NCI-H526 (cell line): ENCODE data around the gene CRABP2.

Experiments used
- DNase-seq, 2 experiments: peaks; one replicate each; lab custom pipeline; 2025; lab: John Stamatoyannopoulos, UW

CRABP2 gene

DNA sequence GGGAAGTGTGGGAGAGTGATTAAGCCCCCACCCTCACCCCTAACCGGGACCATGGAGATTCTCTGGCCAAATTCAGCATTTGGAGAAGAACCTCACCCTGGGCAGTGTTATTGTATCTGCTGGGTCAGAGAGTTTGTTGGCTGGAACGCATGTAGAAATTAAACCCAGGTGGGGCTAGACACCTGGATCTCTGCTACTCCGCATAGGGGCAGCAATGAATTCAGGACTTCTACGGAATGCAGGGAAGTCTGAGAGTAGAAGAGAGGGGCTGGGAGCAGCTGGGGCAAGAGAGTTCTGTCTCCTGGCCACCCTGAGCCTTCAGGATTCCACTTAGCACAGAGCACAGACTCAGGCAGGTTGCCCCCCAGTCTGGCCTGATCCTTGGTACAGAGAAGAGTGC, 3.6 kb upstream of the CRABP2 start:
- no peak for DNase-seq

DNA sequence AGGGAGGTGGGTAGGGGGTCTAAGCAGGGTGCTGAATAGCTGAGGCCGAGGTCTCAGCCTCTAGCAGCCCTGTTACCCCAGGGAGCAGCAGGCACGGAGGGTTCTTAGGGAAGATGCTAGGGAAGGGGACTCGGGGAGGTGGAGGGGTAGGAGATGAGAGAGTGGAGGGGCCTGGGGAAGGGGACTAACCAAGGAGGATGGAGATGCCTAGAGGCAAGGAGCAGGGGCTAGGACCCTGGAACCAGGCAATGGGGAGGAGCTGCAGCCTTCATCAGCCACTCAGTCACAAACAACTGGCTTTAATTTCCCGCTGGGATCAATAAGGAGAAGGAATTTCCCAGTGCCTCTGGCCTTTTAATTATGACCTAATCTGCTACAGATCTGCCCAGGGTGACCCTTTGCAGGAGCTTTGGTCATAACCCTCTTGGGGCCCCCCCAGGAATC, 2.9 kb upstream of the CRABP2 start:
- DNase-seq: no peak

DNA sequence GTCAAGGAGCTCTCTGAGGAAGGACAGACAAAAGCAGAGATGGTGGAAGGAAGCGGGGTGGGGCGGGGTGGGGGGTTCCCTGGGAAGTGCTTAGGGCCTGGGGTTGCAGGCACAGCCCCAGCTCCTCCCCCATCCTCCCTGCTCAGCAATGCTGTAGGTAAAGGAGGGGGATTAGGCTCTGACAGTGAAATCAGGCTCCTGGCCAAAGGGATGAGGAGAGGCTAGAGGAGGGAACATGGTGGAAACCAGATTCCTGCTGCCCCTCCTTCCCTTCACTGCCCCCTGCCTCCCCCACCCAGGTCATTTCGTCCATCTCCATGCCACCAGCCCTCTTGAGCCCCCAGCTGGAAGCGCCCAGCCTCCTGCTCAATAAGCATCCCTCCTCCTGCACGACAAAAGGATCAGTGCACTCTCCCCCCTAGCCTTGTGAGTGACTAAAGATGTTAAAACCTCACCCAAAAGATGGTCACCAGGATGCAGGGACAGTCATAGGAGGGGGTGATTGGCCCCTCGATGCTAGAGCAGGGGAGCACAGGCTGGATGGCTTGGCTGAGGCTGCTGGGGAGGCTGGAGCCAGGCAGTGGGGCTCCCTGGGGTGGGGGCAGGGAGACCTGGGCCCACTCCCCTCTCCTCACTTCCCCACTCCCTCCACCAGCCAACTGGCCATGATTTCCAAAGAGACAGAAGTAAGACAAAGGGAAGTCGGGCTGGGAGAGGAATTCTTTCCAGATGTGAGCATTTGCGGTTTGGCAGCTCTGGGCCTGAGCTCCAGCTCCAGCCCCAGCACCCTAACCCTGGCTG, 2.2 kb upstream of the CRABP2 start:
- DNase-seq: no peak

DNA sequence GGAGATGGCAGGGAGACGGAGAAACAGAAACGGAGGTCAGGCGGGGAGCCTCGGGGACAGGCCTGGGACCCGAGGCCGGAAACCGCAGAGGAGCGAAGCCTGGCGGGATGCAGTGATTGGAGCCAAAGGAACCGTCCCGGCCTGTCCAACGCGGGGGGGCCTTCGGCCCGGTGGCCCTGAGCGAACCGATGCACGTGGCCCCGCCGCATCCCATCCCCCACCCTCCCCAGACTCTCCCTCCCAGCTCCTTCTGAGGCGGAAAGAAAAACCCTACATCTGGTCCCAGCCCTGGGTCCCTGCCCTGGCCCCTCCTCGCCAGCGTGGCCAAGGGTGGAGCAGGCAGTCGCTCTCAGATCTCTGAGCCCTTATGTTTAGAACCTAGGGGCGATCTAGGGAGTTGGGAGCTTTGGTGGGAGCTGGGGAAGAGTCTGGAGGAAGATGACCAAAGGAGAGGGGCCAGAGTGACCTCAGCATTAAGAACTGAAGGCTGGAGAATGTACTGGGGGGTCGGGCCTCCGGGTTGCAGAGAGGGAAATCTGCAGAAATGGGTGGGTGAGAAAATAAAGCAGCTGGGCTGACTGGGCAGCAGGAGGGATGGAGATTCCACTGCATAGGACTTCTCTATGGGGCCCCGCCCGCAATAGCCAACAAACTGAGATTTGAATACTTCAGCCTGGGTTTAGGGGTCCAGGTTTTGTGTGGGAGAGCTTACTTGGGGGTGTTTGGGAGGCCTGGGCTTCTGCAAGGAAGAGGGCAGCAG, 1.5 kb upstream of the CRABP2 start:
- peak in 1 of 2 experiments; percentile 70 for DNase-seq

DNA sequence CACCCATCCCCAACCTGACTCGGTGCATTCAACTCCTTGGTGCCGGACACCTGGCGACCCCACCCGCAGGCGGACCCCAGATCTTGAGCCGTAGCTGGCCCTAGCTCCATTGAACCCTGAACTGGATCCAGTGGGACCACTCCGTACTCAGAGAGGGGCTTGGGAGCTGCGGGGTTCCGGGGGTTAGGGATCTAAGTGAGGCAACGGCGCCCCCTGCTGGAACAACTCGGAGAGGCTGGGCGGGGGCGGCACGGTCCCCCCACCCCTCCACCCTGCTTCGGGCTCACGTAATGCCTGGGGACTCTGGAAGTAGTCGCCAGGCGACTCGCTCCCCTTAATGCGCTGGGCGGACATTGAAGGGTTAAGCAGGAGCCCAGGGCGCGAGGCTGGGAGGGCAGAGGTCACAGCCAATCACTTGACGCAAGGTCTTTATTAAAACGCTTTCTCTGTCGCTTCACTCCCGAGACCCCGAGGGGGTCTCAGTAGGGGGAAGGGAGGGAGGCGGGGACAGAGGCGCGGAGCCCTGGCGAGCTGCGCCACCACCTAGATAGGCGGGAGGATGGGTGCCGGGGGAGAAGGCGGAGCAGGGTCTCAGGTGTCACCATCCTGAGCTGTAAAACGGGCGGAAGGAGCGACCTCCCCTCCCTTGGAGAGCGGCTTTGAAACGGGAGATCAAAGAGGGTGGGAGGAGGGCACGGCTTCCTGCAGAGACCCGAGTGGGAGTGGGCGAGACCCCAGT, 704 bp upstream of the CRABP2 start:
- DNase-seq: peak; percentile 74 to 92

DNA sequence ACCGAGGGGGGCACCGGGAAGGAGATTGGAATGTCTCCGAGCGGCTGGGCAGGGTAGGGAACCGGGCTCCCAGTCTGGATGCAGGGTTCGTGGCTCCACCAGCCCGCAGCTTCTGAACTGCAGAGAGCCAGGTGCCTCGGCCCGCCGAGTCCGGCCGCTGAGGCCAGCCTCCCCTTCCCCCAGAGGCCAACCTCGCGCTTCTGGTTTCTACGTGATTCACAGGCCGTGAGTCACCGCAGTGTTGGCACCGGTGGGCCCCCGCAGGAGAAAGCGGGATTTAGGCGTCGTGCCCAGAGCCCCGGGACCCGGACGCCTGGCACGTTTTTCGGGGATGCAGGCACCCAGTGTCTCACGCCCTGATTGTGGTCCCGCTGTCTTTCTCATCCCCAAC, 458 bp downstream of the CRABP2 start:
- peak in 1 of 2 experiments; percentile 65 for DNase-seq

DNA sequence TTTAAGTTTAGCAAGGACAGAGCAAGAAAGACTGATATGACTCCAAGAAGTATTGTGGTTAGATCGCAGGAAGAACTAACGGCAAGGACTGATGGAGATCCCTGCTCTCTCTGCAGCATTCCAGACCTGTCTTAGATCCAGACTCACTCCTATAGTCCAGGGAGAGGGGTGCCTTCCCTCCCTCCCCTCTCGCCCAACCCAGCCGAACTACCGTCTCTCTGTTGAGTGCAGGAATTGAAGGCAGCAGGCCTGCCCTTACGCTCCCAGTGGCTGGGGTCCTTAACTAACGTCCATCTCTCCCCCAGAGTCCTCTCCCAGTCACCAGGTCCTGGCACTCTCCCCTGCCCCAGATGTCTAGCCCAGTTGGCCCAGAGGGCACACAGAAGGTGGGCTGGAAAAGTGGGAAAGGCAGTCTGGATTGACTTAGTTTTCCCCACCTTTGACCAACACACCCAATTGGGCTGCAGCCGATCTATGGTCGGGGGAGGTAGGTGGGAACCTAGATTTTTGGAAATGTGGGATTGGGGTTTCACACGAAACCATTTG, 1.1 kb downstream of the CRABP2 start:
- DNase-seq: no peak

DNA sequence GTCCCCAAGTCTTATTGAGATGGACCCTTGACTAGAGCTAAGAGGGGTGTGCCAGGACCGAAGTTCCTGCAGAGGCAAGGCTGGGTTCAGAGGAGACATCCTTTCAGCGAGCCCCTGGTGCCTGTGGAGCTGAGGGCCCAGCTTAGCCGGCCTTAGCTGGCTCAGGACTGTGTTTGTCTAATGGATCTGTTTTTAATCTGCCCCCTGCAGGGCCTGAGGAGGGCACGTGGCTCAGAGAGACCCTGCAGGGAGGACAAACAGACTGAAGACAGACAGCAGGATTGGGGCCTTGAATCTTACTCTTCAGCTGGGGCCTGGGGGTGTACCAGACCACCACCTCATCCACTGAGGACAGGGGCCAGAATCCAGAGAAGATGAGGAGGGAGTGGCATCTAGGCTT, 1.6 kb downstream of the CRABP2 start:
- no peak for DNase-seq

DNA sequence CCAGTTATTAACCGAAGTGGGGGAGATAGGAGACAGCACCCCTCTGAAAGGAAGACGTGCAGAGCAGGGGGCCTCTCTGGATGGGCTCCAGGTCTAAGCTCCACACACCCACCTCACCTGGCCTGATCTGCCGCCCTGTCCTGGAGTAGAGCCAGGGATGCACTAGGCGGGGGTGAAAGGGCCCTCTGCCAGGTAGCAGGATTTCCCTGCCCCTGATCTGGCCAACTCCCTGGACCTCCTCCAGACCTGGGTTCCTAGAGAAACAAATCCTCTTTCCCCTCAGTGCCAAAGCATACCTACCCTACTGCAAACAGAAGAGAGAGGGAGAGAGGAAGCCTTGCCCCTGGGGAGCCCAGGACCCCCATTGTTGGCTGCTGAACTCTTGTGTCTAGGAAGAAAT, 2.0 kb downstream of the CRABP2 start:
- no peak for DNase-seq

DNA sequence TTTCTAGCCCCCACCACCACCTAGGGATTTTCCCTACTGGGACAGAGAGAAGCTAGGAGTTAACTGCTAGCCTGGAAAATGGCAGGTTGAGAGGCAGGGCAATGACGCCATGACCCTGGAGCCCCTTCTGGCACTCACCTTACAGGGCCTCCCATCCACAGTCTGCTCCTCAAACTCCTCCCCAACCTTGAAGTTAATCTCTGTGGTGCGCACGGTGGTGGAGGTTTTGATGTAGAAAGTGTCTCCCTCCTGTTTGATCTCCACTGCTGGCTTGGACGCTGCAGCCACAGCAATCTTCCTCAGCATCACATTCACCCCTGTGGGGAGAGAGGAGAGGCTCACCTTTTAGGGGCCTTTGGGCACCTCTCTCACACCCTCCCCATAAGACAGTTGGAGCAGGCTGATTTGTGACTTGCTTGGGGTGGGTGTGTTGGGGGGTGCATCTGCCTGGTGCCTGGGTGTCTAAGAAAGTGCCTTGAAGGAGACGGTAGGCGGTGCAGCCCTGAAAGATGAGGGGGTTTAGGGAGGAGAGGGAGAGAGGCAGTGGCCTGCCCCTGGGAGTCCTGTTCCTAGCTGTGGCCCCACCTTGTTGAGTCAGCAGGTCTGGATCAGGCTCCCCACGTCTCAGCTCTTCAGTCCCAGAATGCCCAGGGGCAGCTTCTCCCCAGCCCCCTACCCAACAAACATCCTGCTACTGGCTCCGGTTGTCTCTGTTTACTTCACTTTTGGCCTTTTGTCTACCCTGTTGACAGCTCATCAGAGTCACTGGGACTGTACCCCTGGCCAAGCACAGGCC, 4.4 kb downstream of the CRABP2 start:
- no peak for DNase-seq

DNA sequence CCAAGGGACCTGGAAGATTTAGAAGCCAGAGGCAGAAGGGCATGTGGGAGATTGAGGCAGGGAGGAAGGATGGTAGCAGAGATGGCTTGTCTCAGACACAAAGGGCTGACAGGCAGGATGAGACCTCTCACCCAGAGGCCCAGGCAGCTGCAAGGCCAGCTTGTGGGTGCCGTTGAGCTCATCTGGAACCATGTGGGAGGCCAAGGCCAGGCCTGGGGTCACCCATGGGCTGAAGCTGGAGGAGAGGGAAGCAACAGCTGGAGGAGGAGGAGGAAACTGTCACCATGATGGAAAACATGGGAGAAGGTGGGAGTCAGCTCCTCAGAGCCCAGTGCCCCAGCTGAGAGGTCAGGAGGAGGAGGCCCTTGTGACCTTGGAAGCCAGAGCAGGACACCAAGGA, 6.4 kb downstream of the CRABP2 start:
- no peak for DNase-seq

DNA sequence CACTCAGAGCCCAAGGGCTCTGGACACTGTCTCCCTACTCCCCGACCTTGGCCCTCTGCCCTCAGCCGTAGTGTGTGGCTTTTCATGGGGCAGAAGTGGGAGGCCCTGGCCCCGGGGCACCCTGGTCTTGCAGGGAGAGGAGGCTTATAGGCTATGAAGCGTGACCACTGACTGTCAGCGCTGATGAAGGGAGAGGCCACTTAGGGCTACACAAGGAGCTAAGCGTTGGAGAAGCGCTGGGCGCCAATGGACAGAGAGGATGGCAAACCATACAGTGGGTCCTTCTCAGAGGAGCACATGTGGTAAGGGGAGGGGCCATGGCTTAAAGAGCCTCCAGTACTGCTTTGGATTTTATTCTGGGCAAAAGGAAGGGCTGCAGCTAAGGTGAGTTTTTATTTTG, 7.9 kb downstream of the CRABP2 start:
- peak; percentile 41 to 65 for DNase-seq

DNA sequence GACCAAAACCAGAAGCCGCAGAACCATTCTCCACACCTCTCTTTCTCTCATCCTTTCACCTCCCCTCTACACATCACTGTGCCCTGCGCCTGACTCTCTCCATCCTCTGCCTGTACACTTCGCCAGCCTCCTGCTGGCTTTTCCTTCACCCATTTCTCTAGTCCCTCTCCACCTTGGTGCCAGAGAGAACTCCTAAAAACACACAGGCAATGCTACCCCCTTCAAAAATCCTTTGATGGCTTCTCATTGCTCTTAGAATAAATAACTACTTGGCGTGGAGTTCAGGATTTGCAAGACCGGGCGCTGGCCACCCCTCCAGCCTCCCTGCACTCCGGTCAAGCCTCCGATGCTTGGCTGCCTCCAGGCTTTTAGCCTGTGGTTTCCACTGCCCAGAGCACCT, 8.6 kb downstream of the CRABP2 start:
- no peak for DNase-seq

DNA sequence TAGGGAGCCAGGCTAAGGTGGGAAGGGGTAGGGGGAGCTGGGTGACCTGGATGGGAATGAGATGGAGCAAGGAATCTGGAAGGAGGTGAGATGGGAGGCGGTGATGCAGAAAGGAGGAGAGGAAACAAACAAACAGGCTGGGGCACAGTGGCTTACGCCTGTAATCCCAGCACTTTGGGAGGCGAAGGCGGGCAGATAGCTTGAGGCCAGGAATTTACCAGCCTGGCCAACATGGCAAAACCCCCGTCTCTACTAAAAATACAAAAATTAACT, 10.8 kb downstream of the CRABP2 start:
- DNase-seq: no peak

DNA sequence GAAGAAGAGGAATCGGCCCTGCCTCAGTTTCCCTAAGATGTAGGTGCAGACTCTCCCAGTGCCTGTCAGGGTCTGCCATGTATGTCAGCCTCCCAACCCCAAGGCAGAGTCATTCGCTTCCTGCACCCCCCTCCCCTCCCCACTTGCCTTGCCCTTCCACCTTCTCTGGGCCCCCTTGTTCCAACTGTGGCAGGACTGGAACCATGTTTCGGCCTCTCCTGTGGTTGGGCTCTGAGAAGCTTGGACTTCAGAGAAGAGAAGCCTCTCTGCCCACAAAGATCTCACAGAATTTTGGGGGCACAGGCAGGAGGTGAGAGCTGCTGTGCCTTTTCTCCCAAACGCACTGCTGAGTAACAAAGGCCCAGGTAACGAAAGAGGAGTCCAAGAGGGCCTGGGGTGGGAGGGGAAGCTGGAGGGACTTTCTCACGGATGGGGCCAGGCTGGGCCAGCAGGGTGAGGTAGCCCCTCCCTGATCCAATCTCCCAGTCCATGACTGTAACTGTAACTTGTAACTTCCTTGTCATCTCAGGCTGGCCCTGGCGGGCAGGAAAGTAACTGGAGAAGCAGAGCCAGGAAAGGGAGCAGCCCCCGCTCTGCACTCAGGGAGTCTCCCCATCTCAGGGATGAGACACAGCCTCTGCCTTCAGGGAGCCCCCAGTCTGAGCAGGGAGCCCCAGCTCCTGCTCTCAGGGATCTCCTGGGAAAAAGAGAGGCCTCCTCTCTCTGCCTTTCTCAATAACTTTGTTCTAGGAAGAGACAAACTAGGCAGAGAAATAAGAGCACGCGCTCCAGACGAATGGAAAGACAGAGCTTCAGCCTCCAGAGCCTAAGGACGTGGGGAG, 11.3 kb downstream of the CRABP2 start:
- peak; percentile 35 to 56 for DNase-seq

DNA sequence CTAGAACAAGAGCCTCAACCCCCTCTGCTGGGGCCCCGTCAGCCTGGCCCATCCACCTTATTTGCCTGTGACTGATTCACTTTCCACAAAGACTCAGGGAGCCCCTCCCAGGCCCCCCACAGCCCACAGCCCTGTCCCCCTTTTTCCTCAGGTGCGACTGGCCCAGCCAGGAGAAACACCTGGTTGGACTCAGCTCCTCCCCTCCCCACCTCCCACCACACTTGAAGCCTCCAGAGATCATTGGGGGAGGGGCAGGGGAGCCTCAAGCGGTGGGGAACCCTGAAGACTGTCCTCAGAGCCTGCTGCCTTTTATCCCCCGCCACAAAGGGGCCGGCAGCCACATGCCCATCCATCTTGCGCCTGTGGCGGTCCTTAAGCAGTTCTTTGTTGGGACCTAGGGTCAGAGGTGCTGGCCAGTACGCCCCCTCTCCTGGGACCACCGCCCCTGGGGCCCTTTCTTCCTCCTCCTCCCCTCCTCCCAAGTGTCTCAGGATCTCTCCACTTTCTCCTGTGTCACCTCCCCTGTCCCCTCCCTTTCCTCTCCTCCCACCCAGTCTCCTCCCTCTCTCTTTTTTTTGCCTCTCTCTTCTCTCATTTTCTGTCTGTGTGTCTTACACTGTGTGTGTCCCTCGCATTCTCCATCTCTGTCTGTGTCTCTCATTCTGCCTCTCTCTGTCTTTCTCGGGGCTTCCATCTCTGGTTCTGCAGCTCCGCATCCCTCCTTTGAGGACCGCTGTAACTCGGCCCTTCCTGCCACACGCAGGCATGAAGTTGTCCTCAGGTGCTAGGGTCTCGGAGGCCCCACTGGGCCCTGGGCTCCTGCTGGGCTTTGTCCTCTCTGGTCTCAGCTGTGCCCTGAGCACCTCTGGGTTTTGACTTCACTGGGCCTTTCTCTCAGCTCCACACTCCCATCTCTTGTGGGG, 12.2 kb downstream of the CRABP2 start:
- DNase-seq: peak; percentile 91 to 97

DNA sequence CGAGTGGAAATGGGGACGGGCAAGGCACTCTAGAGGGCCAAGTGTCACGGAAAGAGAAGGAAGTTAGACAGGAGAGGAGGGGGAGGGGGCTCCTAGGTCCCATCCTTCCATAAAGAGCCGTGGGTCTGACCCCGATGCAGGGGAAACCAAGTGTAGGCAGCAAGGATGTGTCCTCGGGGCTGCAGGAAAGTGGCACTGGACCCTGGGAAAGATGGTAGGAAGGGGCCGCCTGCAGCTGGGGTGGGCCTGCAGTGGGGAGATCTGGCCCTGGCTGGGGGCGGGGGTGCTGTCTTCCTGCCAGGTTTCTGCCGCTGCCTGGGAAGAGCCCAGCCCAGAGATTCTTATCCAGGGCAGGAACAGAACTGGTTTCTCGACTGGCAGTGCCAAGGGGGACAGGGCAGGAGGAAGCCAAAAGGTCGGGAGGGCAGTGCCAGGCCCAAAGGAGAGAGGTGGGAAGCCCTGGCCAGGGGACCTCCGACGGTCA, 12.9 kb downstream of the CRABP2 start:
- no peak for DNase-seq

DNA sequence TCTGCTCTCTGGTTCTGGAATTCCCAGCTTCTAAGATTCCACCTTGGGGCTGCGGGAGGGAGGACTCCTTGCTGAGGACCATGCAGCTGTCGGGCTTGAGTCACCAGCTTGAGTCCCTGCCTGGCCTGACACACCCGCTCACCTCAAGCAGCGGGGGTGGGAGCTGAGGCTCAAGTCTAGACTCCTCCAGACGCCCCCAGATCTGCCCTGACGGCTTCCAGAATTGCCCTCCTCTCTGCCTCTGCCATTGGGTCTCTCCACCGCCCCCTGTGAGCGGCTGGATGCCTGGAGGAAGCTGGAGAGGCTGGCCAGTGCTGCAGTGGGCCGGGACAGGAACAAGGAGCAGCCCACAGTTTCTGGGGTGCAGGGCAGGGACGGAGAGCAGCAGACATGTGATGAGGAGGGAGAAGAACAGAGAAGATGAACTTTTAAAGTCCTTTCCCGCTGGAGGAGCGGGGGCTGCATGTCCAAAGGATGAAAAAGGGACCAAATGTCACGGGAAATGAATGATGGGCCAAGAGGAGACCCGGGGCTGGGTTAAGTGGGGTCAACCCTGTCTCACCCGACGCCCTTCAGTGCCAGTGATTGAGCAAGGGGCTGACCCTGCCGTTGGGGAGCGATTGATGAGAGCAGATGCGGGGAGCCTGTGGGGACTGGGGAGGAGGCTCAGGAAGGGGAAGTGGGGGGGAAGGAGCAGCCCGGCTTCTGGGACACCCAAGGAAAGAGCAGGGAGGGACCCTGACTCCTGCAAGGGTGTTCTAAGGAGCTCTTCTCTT, 13.5 kb downstream of the CRABP2 start:
- DNase-seq: no peak

DNA sequence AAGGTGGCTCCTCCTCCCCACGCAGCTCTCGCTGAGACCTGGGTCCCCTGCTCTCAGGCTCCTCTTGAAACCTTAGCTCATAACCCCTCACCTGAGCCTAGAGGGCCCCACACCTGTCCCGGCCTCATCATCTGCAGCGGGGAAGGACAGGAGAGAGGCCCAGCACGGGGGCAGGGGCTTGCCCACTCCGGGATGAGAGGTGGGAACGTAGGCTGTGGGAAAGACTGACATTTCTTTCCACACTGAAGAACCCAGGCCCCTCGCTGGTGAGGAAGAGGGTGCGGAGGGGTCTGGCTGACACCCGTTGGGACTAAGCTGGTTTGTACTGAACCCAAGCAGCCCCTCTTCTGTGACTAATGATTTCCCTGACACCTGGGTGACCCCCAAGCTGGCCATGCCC, 14.2 kb downstream of the CRABP2 start:
- no peak for DNase-seq
